ENCODE data around the gene TNIK. TPM values are rescaled to one million over a fixed set of nuclear protein-coding genes. Genes with fewer than 3 reads are reported as not detected.
A peak's percentile ranks its signal among the peaks of the same experiment; 100 is the strongest.

The TNIK gene
- total and polyA plus RNA-seq, 2 of the 13 experiments (the other 11 are each of a cell fraction or from before 2014, with no cell fraction given): 0.15 to 0.22 TPM

DNA sequence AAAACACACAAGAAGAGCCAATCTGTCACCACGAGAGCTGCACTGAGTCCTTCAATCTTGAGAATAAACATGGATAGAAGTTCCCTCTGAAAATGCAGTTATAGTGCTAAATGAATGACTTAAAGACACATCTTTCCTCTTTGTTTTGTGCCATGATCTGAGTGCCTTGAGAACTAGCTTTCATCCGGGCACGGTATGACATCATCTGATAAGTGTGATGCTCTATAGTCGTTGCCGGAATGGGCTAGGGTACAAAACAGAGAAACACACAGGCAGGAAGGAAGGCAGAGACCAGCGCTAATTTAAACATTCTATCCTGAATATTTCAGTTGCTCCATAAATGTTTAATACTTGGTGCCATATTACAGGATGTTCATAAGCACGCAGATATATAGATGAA lies 146.5 kb downstream of the TNIK start:
- in situ Hi-C loops (cut with HindIII; ENCODE audit: extremely low pct_ligation_motif_present, low pct_unique_long_range_greater_than_20kb): no loop called here
- Histone ChIP-seq H3K9me3 (ENCODE audit: low read length) (no peaks in the 10 kb centered on the region), H3K79me2 (ENCODE audit: insufficient read depth, low read length) (no peaks in the 10 kb centered on the region), H3K36me3 (replicated peaks in 1 of 2; ENCODE audit: control insufficient read depth in 1 of 2, insufficient read depth in 2 of 2, low read length in 2 of 2) (no peaks in the 10 kb centered on the region), H3K4me1 (ENCODE audit: insufficient read depth, low read length) (no peaks in the 10 kb centered on the region), H3K4me2 (ENCODE audit: low read depth, low read length) (no peak overlapping the region), H3K27me3 (ENCODE audit: control insufficient read depth in 1 of 2, insufficient read depth in 2 of 2, low read length in 2 of 2) (no peaks in the 10 kb centered on the region), H4K20me1 (ENCODE audit: insufficient read depth, low read length) (no peaks in the 10 kb centered on the region), H3K9ac (ENCODE audit: insufficient read depth, low read depth, low read length) (no peak overlapping the region), H3K4me3 (replicated peaks in 1 of 3; ENCODE audit: insufficient read depth in 1 of 3, low read depth in 2 of 3, low read length in 3 of 3) (no peak overlapping the region), H2AFZ (ENCODE audit: low read length) (no peak overlapping the region), H3K27ac (ENCODE audit: extremely low read length, insufficient read depth, low read length) (no peak overlapping the region)
- ATAC-seq: no peak
- TF ChIP-seq MZF1 (CRISPR knock-in tag; IDR thresholded peaks at IDR 0.05; ENCODE audit: borderline replicate concordance): no peak
- TF ChIP-seq ATF7 (IDR thresholded peaks at IDR 0.05): peak; percentile 55
- TF ChIP-seq ATF7 (CRISPR knock-in tag; IDR thresholded peaks at IDR 0.05): no peak
- no peak for TF ChIP-seq SIN3A (IDR thresholded peaks at IDR 0.05; ENCODE audit: borderline replicate concordance, low read depth, low read length)
- no peak for TF ChIP-seq ZMYM2 (CRISPR knock-in tag; IDR thresholded peaks at IDR 0.05)
- DNase-seq (ENCODE audit: low spot score): no peak
- ChIA-PET POLR2A (no interaction called here), CTCF (ENCODE audit: low intra/inter-chr PET ratio, low total read pairs) (no interaction called here)
- intact Hi-C loops (cut with micrococcal nuclease; ENCODE audit: unreplicated experiment): no loop called here
- FAIRE-seq: no peak
- BruUV-seq (replicated peaks): no TSS peak
- 69% methylated on average over 7 of the region's 7 CpGs for WGBS (ENCODE audit: low lambda C conversion rate)

DNA sequence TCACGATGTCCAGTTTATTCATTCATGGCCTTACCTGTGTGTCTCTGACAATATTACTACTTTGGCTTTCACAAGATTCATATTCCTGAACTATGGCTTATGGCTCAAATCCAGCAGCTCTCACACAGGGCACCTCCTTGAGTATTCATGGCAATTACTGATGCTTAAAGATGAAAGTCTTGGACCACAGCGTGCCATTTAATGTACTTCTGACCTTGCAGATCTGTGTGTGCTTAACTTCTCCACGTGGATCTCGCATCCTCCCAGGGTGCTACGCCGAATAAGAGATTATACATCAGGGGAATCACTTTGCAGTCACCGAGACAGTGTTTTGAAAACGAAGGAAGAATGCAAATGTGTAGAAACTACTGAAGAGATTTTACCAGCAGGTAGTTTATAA lies 147.5 kb downstream of the TNIK start:
- CTCF ChIA-PET (ENCODE audit: low intra/inter-chr PET ratio, low total read pairs): no interaction called here
- Histone ChIP-seq H3K4me3 (replicated peaks in 1 of 3; ENCODE audit: insufficient read depth in 1 of 3, low read depth in 2 of 3, low read length in 3 of 3) (no peak overlapping the region), H3K4me2 (ENCODE audit: low read depth, low read length) (no peak overlapping the region), H3K9me3 (ENCODE audit: low read length) (no peaks in the 10 kb centered on the region), H2AFZ (ENCODE audit: low read length) (no peak overlapping the region), H3K9ac (ENCODE audit: insufficient read depth, low read depth, low read length) (no peak overlapping the region), H3K79me2 (ENCODE audit: insufficient read depth, low read length) (no peaks in the 10 kb centered on the region), H3K4me1 (ENCODE audit: insufficient read depth, low read length) (no peaks in the 10 kb centered on the region), H3K27ac (ENCODE audit: extremely low read length, insufficient read depth, low read length) (no peak overlapping the region), H4K20me1 (ENCODE audit: insufficient read depth, low read length) (no peaks in the 10 kb centered on the region), H3K27me3 (ENCODE audit: control insufficient read depth in 1 of 2, insufficient read depth in 2 of 2, low read length in 2 of 2) (no peaks in the 10 kb centered on the region), H3K36me3 (replicated peaks in 1 of 2; ENCODE audit: control insufficient read depth in 1 of 2, insufficient read depth in 2 of 2, low read length in 2 of 2) (no peaks in the 10 kb centered on the region)
- in situ Hi-C loops (cut with HindIII; ENCODE audit: extremely low pct_ligation_motif_present, low pct_unique_long_range_greater_than_20kb) (no loop called here), intact Hi-C loops (cut with micrococcal nuclease; ENCODE audit: unreplicated experiment) (no loop called here)
- no peak for DNase-seq (ENCODE audit: low spot score)
- POLR2A ChIA-PET: no interaction called here
- FAIRE-seq: no peak
- BruUV-seq (replicated peaks): no TSS peak
- no peak for ATAC-seq
- no peak for TF ChIP-seq TCF12 (IDR thresholded peaks at IDR 0.05)
- TF ChIP-seq TCF12 (CRISPR knock-in tag; IDR thresholded peaks at IDR 0.05): no peak
- TF ChIP-seq CC2D1A (CRISPR knock-in tag; IDR thresholded peaks at IDR 0.05): no peak
- TF ChIP-seq, protein P1, sequence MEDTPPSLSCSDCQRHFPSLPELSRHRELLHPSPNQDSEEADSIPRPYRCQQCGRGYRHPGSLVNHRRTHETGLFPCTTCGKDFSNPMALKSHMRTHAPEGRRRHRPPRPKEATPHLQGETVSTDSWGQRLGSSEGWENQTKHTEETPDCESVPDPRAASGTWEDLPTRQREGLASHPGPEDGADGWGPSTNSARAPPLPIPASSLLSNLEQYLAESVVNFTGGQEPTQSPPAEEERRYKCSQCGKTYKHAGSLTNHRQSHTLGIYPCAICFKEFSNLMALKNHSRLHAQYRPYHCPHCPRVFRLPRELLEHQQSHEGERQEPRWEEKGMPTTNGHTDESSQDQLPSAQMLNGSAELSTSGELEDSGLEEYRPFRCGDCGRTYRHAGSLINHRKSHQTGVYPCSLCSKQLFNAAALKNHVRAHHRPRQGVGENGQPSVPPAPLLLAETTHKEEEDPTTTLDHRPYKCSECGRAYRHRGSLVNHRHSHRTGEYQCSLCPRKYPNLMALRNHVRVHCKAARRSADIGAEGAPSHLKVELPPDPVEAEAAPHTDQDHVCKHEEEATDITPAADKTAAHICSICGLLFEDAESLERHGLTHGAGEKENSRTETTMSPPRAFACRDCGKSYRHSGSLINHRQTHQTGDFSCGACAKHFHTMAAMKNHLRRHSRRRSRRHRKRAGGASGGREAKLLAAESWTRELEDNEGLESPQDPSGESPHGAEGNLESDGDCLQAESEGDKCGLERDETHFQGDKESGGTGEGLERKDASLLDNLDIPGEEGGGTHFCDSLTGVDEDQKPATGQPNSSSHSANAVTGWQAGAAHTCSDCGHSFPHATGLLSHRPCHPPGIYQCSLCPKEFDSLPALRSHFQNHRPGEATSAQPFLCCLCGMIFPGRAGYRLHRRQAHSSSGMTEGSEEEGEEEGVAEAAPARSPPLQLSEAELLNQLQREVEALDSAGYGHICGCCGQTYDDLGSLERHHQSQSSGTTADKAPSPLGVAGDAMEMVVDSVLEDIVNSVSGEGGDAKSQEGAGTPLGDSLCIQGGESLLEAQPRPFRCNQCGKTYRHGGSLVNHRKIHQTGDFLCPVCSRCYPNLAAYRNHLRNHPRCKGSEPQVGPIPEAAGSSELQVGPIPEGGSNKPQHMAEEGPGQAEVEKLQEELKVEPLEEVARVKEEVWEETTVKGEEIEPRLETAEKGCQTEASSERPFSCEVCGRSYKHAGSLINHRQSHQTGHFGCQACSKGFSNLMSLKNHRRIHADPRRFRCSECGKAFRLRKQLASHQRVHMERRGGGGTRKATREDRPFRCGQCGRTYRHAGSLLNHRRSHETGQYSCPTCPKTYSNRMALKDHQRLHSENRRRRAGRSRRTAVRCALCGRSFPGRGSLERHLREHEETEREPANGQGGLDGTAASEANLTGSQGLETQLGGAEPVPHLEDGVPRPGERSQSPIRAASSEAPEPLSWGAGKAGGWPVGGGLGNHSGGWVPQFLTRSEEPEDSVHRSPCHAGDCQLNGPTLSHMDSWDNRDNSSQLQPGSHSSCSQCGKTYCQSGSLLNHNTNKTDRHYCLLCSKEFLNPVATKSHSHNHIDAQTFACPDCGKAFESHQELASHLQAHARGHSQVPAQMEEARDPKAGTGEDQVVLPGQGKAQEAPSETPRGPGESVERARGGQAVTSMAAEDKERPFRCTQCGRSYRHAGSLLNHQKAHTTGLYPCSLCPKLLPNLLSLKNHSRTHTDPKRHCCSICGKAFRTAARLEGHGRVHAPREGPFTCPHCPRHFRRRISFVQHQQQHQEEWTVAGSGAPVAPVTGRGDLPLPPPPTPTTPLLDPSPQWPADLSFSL (CRISPR knock-in tag; IDR thresholded peaks at IDR 0.05): no peak
- TF ChIP-seq, protein P2, sequence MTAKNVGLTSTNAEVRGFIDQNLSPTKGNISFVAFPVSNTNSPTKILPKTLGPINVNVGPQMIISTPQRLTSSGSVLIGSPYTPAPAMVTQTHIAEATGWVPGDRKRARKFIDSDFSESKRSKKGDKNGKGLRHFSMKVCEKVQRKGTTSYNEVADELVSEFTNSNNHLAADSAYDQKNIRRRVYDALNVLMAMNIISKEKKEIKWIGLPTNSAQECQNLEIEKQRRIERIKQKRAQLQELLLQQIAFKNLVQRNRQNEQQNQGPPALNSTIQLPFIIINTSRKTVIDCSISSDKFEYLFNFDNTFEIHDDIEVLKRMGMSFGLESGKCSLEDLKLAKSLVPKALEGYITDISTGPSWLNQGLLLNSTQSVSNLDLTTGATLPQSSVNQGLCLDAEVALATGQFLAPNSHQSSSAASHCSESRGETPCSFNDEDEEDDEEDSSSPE (CRISPR knock-in tag; IDR thresholded peaks at IDR 0.05): no peak
- TF ChIP-seq, protein P3, sequence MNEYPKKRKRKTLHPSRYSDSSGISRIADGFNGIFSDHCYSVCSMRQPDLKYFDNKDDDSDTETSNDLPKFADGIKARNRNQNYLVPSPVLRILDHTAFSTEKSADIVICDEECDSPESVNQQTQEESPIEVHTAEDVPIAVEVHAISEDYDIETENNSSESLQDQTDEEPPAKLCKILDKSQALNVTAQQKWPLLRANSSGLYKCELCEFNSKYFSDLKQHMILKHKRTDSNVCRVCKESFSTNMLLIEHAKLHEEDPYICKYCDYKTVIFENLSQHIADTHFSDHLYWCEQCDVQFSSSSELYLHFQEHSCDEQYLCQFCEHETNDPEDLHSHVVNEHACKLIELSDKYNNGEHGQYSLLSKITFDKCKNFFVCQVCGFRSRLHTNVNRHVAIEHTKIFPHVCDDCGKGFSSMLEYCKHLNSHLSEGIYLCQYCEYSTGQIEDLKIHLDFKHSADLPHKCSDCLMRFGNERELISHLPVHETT (CRISPR knock-in tag; conservative IDR thresholded peaks at IDR 0.05): no peak
- 53% methylated on average over 8 of the region's 8 CpGs for WGBS (ENCODE audit: low lambda C conversion rate)

Data from HepG2 (cell line).